Renal cortical epithelial cell (primary cell): ENCODE data around the gene ATP6V1B1. TPM values are rescaled to one million over a fixed set of nuclear protein-coding genes. Genes with fewer than 3 reads are reported as not detected.

Source experiments
- DNase-seq: peaks from one replicate; pipeline ENCODE4 v3.0.0-alpha.2; 2011; ENCODE audit warnings: low read depth
- total RNA-seq: library from RNA; depleted of rRNA; stranded (reverse); fragments of >200 nt; gene quantifications from 2 replicates; pipeline ENCODE4 v1.2.3, GENCODE V29; 2014

ATP6V1B1 gene
- total RNA-seq, 1 donor from 2014 or later, result 0.89 TPM

DNA sequence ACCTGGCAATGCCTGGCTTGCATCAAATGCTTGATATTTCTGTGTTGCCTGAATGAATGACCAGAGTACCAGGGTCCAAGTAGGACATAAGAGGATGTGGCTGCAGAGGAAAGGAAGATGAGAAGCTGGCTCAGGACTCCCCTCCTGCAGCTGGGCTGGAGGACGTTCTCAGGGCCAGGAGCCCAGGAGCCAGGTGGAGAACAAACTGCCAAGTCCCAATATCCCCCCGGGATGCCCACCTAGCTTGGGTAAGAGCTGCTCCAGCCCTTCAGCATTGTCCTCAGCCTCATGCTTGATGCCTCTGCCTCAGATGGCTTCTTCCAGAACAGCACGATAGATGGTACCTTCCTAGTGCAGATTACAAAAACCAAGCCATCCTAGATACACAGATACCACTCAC lies 8.6 kb upstream of the ATP6V1B1 start:
- DNase-seq, result no peak

DNA sequence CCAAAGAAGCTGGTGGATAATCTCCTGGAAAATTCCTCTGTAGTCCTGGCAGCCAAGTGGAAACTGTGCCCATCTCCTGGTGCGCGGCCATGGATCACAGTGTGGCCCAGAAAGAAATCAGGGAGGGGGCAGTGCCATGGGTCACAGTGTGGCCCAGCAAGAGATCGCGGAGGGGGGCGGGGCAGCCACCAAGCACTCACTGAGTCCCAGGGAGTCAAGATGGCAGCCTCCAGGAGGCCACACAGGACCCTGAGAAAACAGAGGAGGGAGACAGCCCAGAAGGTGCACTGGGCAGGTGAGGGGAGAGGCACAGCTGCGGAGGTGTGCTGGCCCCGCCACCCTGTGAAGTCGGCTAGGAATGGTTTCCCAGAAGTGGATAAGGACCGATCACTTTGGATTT lies 8.1 kb upstream of the ATP6V1B1 start:
- no peak for DNase-seq

DNA sequence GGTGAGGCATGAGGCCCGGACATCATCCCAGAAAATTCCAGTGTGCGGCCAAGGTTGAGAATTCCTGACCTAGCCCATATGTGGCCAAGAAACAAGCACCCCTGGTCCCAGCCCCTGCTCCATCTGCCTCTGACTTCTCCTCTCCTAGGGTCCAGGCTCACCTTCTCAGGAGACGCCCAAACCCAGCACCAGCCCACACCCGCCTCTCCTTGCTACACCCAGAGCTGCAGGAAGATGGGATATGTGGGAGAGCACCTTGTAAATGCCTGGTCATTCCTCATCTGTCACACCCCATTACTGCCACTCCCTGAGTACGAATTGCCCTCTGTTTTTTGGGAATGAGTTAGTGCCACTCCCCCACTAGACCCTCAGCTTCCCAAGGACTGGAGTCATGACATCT lies 7.3 kb upstream of the ATP6V1B1 start:
- DNase-seq, result no peak

DNA sequence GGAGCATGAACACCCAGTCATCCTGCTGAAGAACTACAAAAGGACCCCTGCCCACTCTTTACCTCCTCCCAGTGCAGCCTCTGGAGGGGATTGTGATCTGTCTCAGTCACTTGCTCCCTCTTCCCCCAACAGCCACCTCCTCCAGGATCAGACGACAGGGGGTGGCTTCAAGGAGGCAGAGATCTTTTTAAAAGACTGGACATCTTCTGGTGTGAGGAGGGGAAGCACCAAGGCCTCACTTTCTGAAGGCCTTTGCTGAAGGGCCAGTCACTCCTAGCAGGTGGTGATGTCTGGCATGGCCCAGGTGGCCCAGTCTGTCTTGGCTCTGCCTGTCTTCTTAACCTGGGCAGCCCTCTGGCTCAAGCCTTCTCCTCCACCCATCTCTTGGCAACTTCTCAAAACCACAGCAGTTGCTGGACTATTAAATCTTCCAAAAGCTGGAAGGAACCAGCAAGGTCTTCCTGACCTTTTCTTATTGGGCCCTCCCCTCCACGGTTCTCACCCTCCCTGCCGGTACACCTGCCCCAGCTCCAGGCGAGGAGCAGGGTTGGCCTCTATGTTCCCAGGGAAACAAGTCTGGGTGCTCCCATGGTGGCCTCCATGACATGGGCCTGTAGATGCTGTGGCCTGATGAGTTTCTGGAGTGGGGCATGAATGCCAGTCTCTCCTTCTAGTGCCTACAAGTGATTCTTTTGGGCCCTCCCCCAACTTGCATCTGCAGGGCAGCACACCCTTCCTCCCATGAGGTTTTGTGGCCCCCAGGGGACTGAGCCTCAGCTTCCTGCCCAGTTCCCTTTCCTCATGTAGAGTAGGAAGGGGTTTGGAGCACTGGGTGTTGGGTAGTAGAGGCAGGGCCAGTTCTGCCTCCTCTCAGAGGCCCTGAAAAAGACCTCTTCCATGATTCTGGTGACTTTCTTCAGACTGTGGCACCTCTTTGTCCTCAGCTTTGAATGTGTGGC lies 5.0 kb upstream of the ATP6V1B1 start:
- DNase-seq, result no peak

DNA sequence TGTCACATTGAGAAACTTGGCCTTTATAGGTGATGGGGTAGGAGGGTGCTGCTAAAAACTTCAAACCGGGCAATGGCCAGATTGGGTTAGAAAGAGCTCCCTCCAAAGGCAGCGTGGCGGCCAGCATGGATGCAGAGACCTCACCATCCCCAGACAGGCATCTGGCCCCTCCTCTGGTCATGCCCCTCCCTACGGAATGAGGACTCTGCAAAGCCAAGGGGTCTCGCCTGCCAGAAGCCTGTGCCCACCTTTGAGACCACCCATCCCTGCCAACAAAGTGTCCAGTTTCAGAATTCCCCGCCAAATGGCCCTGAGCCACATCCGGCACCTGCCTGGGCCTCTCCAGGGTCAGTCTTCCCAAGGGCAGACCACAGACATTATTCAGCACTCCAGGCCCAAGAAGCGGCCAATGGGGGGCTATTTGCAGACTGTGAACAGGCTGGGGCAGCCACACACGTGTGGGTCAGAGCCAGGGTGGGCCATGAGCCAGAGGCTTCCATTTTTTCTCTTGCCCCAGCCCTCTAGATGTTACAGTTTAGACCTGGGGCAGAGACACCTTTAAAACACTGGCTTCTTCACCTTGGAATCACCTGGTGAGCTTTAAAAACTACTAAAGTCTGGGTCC lies 4.2 kb upstream of the ATP6V1B1 start:
- DNase-seq, result no peak

DNA sequence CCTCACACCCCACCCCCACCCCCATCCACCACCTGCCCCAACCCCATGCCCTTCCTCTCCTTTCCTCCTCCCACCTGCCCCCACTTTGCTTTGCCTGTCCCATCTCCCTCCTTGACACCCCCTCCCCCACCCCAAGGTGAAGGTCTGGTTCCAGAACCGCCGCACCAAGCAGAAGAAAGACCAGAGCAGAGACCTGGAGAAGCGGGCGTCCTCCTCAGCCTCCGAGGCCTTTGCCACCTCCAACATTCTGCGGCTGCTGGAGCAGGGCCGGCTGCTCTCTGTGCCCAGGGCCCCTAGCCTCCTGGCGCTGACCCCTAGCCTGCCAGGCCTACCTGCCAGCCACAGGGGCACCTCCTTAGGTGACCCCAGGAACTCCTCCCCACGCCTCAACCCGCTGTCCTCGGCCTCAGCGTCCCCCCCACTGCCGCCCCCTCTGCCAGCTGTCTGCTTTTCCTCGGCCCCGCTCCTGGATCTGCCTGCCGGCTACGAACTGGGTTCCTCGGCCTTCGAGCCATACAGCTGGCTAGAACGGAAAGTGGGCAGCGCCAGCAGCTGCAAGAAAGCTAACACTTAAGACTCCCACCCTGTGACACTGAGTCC lies 3.0 kb upstream of the ATP6V1B1 start:
- DNase-seq, result no peak

DNA sequence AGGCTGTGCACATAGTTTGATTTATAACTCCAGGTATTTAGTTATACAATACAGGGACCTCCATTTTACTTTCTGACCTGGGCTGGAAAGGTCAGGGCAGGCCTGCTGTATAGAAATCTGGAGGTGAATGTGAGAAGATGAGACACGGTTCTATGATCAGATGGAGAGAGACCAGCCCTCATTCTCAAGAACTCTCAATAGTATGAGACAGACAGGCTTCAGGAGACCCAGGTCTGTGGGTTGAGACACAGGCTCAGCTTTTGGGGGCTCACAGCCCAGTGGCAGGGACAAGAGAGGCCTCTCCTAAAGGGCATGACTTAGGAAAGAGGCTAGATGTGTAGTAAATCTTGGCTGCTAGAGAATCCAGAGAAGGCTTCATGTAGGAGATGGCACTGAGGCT lies 719 bp upstream of the ATP6V1B1 start:
- DNase-seq, result no peak

DNA sequence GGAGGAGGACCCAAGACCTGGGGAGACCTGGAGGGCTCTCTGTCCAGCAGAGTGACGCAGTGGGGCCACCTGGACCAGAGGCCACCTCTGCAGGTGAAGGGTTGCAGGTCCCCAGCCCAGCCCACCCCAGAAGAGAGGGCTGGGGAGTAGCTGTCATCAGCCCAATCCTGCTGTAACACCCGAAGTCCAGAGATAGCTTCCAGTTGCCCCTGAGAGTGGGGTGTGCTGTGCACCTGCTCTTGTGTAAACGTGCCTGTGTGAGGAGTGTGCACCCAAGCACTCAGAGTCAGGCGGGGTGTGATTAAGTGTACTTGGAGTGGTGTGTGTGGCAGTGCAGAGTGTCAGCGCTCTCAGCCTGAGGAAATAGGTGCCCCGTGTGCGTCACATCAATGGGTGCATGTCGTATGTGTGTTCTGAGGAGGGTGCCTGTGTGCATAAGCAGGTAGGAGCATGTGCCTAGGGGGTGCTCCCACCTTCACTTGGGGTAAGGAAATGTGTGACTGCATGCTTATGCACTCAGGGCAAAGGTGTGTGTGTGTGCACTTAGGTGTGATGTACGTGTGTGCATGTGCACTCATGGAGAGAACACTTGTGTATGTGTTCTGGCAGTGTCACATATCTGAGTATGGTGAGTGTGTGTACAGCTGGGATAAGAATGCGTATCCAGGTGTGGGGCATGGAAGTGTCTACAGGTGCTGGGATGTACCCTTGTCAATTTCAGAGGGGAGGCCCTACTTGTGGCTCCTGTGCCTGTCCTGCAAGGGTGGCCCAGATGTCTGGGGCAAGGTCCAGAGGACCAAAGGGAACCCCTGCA lies 672 bp downstream of the ATP6V1B1 start:
- DNase-seq, result no peak

DNA sequence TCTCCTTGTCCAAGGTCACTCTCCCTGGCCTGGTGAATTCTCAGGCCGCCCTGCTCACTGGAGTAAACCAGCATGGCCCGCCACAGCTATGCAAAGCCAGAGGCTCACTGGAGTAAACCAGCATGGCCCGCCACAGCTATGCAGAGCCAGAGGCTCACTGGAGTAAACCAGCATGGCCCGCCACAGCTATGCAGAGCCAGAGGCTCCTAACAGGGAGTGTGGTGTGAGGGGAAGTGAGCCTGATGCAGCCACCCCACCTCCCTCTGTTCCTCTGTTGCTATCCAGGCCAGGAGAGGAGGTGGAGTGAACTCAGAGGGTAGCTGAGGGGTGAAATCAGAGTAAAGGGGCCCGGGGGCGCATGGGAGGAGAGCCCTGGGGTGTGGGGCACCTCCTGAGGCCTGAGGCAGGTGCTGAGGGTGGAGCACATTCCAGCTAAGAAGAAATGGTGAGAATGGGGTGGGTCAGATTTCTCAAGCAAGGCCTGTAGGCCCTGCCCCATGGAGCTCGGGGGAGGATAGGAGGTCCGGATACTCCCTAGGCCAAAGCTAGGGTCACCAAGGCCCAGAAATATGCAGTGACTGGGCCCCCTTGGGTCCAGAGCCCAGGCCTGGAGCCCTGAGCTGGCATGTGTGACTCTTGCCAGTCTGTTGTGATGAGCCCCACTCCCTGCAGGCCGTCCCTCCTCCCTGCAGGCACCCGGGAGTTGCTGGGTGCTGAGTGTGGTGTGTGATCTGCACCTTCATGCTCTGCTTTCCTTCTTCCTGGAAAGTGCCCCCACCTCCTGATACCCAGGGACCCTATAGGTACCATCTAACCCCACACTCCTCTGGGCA lies 1.5 kb downstream of the ATP6V1B1 start:
- peak; percentile 4 for DNase-seq

DNA sequence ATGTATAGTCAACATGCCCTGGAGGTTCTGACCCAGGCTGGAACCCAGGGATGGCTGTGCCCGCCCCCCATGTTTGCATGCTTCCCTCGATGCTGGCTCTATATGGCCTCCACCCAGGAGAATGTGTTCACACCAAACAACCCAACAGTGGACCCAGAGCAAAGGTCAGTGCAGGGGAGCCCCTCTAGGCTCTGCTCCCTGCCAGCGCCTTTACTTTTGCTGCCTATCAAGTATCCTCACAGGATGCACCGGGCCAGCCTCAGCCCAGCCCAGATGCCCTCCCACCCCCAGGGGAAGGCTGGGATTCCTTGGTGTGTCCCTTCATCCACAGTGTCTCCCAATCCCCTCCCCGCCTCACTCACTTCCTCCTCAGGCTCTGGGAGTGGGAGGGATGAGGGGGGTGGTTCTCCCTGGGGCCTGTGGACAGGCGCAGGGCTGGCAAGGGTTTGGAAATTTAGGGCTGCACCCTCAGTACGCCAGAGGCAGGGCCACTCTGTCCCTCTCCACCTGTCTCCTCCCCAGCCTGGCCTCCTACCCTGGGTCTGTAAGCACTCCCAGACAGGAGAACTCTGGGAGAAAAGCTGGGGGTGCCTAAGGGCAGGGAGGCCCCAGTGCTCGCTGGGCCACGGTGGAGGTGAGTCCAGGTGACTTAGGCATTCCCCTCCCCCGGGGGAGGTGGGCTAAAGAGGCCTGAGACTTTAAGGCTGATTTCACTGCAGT lies 2.3 kb downstream of the ATP6V1B1 start:
- no peak for DNase-seq

DNA sequence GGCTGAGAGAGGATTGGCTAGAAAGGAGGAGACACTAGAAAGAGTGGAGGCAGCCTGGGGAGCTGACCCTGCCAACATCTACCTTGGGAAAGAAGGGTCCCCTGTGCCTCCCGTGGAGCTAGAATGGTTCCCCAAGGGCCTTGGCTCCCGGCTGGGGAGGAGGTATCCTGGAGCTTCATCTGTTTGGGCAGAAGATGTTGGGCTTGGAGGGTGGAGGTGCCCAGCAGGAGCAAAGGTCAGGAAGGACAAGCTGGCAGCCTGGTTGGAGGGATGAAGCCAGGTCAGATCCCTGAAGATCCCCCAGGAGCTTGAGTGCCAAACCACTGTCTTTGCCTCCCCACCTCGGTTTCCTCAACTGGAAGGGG lies 2.9 kb downstream of the ATP6V1B1 start:
- DNase-seq, result no peak

DNA sequence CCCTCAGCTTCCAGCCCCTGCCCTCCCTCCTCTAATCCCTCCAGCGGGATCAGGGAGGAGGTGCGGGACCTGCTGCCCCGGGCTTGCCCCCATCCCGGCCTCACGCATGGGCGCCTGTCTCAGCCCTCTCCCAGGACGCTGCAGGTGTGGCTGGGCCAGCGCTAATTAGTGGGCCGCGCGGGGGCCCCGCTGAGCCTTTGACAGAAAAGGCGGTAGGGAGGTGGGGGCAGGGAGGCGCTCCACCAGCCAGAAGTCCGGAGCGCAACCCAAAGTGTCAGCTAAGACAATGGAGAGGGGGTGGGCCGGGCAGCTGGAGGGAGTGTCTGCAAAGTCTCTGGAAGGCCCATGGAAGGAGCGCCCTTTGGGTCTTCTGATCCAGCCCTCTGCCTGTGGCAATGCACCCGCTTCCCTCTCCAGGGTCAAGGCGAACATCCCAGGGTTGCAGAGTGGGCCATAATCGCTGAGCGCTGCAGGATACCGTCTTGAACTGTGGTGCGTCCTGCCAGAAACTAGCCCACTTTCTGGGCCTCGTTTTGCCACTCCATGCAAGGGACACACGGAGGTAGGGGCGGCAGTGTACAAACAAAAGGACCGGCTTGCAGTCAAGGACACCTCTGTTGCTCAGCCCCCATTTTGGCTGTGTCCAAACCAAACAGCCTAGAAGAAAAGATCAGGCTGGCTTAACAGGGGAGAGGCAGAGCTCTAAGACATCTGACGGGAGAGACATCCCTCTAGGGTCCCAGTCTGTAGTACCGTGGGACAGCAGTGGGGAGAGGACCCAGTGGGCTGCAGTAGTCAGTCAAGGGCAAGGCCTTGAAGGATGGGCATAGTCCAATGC lies 3.5 kb downstream of the ATP6V1B1 start:
- DNase-seq, result no peak

DNA sequence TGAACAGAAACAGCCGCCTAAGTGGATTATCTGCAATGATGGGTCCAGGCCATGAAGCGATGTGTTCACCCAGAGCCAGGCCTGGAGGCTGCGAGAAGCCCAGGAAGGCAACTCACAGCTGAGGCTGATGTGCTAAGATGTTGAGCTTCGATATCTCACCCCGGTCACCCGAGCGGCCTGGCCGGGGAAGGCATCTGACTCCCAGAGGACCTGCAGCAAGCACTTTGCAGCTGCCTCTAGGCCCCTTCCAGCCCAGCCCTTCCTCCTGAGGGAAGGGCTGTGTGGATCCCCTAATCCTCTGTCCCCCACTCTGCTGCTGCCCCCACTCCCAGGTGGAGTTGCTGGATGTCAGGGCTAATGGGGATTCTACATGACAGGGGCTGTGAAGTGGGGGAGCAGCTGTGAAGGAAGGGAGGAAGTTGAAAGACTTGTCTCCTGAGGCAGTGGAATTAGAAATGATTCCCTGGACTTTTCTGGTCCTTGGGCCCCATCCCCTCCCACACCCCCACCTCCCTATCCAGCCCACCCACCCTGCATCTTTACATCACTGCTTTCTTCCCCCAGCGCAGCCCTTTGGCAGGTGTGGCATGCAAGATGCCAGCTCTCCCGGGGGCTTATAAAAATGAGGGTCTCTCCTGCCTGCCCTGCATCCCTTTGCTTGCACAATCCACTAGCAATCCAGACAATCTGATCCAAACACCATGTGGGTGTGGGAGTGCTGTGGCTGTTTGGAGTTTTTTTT lies 4.3 kb downstream of the ATP6V1B1 start:
- no peak for DNase-seq

DNA sequence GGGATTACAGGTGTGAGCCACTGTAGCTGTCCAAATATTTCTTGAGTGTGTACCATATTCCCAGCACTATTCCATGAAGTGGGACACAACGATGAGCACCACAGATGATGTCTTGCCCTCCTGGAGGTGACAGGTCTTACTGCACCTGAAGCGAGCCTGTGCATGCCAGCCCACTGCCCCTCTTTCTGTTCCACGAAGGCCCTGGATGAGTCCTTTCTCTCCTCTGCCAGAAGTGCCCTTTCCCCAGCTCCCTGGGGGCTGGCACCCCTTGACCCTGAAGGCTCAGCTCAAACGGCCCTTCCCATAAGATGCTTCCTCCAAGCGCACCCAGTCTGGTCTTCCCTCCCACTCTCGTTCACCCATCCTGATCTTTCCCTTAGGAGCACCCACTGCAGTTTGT lies 5.5 kb downstream of the ATP6V1B1 start:
- DNase-seq, result no peak

DNA sequence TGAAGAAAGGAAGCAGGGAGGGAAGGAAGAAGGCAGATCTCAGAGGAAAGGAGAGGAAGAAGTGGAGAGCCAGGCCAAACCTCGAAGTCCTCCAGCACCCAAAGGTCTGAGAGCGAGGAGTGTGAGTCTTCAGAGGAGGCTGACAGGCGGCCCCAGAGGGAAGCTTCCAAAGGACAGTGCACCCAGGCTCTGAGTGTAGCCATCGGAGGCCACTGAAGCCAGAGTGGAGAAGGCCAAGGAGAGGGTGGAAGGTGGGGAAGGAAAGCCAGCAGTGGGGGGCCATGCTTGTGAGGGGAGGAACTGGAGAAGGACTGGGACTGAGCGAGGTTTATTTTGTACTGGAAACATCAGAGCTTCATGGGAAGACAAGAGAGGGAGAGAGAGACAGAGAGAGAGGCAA lies 6.0 kb downstream of the ATP6V1B1 start:
- DNase-seq, result no peak

DNA sequence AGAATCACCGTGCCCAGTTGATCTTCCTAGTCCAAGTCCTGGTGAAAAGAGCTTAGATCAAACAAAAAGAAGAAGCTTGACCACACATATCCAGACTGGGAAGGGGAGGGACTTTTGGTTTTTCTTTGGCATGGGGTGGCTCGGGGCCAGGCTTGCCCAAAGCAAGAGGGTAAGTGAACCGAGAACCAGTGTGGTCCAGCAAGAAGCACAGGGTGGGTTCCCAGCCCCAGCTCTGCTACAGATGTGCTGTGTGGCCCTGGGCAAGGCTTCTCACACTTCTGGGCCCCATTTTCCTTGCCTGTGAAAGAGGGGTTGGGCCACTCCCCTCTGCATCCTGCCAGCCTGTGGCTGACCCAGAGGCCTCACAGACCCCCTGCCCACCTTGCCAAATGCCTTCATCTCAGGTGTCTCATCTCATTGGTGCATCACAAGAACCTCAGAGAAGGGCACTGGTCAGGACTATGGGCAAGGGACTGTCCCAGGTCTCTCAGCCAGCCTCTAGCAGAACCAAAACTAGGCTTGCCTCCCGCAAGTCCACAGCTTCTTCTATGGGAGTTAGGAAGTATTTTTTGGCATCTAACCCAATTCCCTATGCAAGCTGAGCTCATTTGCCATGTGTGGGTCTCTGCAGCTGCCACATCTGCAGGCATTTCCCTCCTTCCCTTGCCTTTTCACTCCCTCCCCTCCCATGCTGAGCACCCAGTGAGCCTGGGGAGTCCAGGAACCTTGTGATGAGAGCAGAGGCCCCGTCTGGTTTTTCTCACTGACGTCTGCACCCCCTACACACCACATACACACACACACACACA lies 6.9 kb downstream of the ATP6V1B1 start:
- DNase-seq, result no peak

DNA sequence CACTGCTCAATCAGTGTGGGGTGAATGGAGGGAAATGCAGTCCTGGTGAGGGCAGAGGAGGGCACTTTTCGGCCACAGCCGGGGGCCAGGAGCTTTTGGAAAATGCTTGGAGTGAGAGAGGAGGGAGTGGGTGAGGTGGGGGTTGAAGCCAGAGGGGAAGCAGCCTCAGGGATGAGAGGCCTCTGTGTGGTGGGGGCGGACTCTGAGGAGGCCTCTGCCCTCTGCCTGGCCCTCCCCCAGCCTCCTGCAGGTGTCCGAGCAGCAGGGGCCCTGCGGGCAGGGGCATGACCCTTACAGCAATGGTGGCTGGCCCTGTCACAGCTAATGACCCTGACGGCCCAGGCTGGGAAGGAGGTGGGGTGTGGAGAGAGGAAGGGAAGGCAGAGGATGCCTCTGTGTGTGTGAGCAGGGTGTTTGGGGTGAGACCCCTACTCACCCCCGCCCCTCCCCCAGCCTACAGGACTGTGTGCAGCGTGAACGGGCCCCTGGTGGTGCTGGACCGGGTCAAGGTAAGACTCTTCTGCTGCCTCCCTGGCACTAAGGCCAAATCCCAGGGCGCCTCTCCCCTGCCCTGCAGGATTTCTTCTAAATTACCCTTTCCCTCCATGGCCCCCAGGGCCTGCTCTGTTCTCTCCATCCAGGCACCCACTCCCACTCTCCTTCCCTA lies 7.6 kb downstream of the ATP6V1B1 start:
- no peak for DNase-seq
